Smooth muscle cell of the pulmonary artery (primary cell): ENCODE data around the gene LNPK. TPM values are rescaled to one million over a fixed set of nuclear protein-coding genes. Genes with fewer than 3 reads are reported as not detected.

Experiments used
- total RNA-seq: library from RNA; depleted of rRNA; stranded (reverse); fragments of >200 nt; gene quantifications from 2 replicates; pipeline ENCODE4 v1.2.3, GENCODE V29; 2014

LNPK gene, protein sequence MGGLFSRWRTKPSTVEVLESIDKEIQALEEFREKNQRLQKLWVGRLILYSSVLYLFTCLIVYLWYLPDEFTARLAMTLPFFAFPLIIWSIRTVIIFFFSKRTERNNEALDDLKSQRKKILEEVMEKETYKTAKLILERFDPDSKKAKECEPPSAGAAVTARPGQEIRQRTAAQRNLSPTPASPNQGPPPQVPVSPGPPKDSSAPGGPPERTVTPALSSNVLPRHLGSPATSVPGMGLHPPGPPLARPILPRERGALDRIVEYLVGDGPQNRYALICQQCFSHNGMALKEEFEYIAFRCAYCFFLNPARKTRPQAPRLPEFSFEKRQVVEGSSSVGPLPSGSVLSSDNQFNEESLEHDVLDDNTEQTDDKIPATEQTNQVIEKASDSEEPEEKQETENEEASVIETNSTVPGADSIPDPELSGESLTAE
- total RNA-seq, result 61.6 and 65.9 TPM in 2 replicates

DNA sequence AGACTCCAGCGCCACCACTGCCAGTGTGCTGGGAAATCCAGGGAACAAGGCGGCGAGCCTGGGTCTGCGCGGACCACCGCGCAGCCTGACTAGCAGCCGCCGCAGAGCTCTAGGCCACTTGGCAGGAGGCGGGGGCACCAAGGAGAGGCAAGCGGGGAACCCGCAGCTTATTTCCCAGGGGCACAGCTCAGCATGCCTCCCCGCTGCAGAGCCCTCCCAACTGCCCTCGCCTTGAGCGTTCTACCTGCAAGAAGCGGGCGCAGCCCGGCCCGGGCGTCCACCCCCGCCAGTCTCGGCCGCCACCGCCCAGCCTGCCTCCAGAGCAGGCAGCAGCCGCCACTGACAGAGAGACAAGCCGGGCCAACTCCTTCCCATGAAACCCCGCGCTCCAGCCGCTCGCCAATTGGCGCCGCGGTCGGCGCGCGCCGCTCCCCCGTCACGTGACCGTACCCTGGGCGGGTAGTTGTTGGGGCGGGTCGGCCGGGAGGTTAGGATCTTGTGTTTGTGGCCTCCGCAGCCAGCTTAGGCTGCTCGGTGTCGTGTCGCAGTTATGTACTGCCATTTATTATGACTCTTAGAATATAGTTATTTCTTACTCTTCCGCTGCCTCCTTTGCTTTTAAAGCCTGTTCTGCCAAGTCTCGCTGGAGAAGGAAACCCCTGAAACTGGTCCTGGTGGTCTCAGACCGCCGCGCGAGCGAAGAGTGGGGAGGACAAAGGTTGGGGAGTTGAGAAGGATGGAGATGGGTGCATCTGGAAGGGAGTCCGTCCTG lies at the start of gene LNPK:
Gene LNPK (minus strand): TSS at position 352 of the 772 bp plus-strand sequence. CDS start 6,683 bp downstream, outside the sequence.

Other genes with a start within 250 kb of the LNPK start
- not detected in 2 replicates for gene EVX2, start 81.7 kb upstream of the LNPK start, total RNA-seq
- gene HOXD13, start 90.5 kb upstream of the LNPK start, total RNA-seq, result not detected in 2 replicates
- gene HOXD12, start 97.5 kb upstream of the LNPK start, total RNA-seq, result not detected in 2 replicates
- not detected in 2 replicates for gene HOXD11, start 105.0 kb upstream of the LNPK start, total RNA-seq
- not detected in 2 replicates for gene HOXD10, start 114.5 kb upstream of the LNPK start, total RNA-seq
- gene HOXD9, start 120.5 kb upstream of the LNPK start, total RNA-seq, result not detected in 2 replicates
- 0.46 and 1.4 TPM in 2 replicates for gene HOXD8, start 127.4 kb upstream of the LNPK start, total RNA-seq
- 0.46 and 4.6 TPM in 2 replicates for gene HOXD4, start 149.3 kb upstream of the LNPK start, total RNA-seq
- gene HOXD3, start 155.0 kb upstream of the LNPK start, total RNA-seq, result 0.26 and 3.2 TPM in 2 replicates
- 0.13 TPM in 1 of 2 replicates, not detected in the other for gene HOXD1, start 186.4 kb upstream of the LNPK start, total RNA-seq